Gastrocnemius medialis (tissue), 4 donors: ENCODE measurements around the gene CTRB2.

Experiments used
- POLR2A ChIP-seq, 2 donors: fragments of 450-650 bp; IDR thresholded peaks; one replicate each; pipeline ENCODE4 v1.6.1; 2017; ENCODE audit warnings: antibody characterized with exemption in 2 of 2, mild to moderate bottlenecking in 2 of 2, moderate library complexity in 2 of 2
- TF ChIP-seq, protein P1 (sequence below), 5 experiments: fragments of 450-650 bp in 3 of 5; fragments of 200-600 bp in 2 of 5; sonication (generic) in 2 of 5; IDR thresholded peaks in 4 of 5; conservative IDR thresholded peaks in 1 of 5; 1 replicate in 4 of 5; 2 replicates in 1 of 5; pipeline ENCODE4 v1.5.1; 2016 to 2019; ENCODE audit warnings: antibody characterized with exemption in 5 of 5, mild to moderate bottlenecking in 3 of 5, moderate library complexity in 3 of 5

DNA sequence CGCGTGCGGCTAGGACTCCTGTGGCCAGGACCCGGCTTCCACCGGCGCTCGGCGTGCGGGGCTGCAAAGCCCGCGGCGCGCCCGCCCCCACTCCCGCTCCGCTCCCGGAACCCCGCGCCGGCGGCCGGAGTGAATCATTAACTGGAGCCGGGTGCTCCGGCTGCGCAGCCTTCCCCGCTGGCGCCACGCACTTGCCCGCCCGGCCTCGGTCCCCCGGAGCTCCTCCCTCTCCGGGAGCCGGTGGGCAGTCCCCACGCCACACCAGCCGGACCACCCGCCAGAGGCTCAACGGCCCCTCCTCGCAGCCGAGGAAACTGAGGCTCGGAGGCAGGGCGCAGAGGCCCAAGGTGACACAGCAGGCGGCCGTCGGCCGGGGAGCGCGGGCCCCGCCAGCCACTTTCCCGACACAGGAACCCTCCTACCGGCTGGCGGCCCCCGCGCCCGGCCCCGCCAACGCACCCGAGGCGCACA, 43.9 kb upstream of the CTRB2 start:
- TF ChIP-seq, protein P1, sequence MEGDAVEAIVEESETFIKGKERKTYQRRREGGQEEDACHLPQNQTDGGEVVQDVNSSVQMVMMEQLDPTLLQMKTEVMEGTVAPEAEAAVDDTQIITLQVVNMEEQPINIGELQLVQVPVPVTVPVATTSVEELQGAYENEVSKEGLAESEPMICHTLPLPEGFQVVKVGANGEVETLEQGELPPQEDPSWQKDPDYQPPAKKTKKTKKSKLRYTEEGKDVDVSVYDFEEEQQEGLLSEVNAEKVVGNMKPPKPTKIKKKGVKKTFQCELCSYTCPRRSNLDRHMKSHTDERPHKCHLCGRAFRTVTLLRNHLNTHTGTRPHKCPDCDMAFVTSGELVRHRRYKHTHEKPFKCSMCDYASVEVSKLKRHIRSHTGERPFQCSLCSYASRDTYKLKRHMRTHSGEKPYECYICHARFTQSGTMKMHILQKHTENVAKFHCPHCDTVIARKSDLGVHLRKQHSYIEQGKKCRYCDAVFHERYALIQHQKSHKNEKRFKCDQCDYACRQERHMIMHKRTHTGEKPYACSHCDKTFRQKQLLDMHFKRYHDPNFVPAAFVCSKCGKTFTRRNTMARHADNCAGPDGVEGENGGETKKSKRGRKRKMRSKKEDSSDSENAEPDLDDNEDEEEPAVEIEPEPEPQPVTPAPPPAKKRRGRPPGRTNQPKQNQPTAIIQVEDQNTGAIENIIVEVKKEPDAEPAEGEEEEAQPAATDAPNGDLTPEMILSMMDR (IDR thresholded peaks at IDR 0.05 in 4 of 5, conservative IDR thresholded peaks at IDR 0.05 in 1 of 5) = no peak
- TF ChIP-seq POLR2A (IDR thresholded peaks at IDR 0.05) = no peak
